ENCODE results near the gene FAM83C. TPM values are rescaled to one million over a fixed set of nuclear protein-coding genes. Genes with fewer than 3 reads are reported as not detected.
A peak's percentile ranks its signal among the peaks of the same experiment; 100 is the strongest.
"Not testable (repeated sequence)": the region's sequence is repeated elsewhere in the genome, so short reads cannot be mapped to it uniquely, and the experiment has no call there.

The FAM83C gene
- total RNA-seq, 4 donors from 2014 or later: 29.5 to 55.3 (median 38.2) TPM

DNA sequence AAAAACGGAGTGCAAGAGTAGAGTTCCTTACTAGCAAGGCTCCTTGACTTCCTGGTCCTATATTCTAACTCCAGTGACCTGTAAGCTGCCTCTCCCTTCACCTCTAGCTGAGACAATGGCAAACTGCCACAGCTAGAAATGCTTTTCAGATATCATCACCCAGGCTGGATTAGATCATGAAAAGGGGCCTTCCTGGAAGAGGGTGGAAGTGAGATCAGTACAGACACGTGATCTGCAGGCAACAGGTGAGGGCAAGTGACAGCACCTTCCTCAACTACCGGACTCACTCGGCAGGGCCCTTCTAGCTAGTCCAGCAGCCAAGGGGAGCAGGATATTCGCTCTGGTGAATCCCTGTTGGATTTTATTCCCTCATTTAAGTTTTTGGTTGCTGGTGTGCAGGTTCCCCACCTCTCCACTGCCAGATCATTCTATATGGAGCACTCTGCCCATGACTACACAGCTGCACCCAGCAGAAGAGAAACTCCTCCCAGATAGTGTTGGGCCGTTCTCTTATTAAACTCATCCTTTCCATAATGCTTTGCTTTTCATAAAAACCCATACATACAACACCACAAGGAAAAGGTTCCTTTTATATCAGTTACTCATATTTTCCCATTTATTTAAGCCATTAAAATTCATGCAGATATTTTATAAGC, 26.4 kb upstream of the FAM83C start:
- Histone ChIP-seq H3K27ac (peak overlapping the region; percentile 66 to 89 (median 80)), H3K4me1 (peaks cover 4 to 36% (median 19%) of the 10 kb centered on the region in 3 donors), H3K4me3 (no peak overlapping the region), H3K36me3 (peaks cover 0 to 3% (median 0%) of the 10 kb centered on the region in 3 donors), H3K27me3 (no peaks in the 10 kb centered on the region), H3K9me3 (no peaks in the 10 kb centered on the region)
- 38 to 59% methylated on average over 6 of the region's 6 CpGs for WGBS, 2 donors
- DNase-seq: no peak
- intact Hi-C loops (cut with DNase I): no loop called here
- TF ChIP-seq, protein P1, sequence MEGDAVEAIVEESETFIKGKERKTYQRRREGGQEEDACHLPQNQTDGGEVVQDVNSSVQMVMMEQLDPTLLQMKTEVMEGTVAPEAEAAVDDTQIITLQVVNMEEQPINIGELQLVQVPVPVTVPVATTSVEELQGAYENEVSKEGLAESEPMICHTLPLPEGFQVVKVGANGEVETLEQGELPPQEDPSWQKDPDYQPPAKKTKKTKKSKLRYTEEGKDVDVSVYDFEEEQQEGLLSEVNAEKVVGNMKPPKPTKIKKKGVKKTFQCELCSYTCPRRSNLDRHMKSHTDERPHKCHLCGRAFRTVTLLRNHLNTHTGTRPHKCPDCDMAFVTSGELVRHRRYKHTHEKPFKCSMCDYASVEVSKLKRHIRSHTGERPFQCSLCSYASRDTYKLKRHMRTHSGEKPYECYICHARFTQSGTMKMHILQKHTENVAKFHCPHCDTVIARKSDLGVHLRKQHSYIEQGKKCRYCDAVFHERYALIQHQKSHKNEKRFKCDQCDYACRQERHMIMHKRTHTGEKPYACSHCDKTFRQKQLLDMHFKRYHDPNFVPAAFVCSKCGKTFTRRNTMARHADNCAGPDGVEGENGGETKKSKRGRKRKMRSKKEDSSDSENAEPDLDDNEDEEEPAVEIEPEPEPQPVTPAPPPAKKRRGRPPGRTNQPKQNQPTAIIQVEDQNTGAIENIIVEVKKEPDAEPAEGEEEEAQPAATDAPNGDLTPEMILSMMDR (IDR thresholded peaks at IDR 0.05): peak in 1 of 6 experiments; percentile 11
- peak in 2 of 4 donors; percentile 15 to 36 for TF ChIP-seq POLR2A (IDR thresholded peaks at IDR 0.05)

DNA sequence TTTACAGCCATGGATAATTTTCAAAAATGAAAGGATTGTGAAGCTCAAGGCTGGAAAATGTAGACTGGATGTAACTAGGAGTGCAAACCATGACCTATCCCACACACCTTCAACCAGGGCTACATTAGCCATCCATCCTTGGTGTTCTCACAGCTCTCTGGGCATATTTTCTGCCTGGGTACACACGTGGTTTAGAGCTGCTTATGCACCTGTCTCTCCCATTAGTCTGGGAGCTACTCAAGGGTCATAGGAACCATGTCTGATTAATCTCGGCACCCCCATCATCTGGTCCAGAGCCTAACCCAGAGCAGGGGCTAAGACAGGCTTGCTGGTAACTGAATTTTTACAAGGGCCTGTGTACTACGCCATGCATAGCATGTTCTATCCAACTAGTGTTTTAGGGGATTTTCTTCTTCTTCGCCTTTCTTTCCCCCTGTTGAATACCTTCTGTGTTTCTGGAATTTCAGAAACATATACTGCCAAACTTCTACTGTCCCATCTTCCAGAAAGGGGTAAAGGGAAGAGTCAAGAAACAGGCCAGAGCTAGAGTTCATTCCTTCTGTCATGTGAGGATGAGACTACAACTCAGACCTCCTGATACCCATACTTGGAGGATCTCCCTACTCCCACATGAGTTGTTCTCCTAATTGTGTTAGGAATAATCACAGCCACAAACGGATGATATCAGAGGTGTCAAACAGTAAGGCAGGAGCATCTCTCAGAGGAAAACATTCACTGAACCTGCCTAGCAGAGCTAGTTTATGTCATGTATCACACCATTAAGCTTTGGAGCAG, 25.4 kb upstream of the FAM83C start:
- Histone ChIP-seq H3K27ac (peak overlapping the region; percentile 24 to 89 (median 77)), H3K4me1 (peaks cover 4 to 37% (median 19%) of the 10 kb centered on the region in 3 donors), H3K27me3 (no peaks in the 10 kb centered on the region), H3K36me3 (peaks cover 0 to 3% (median 0%) of the 10 kb centered on the region in 3 donors), H3K4me3 (no peak overlapping the region), H3K9me3 (no peaks in the 10 kb centered on the region)
- intact Hi-C loops (cut with DNase I): no loop called here
- no peak for DNase-seq
- no peak for TF ChIP-seq POLR2A (IDR thresholded peaks at IDR 0.05)
- TF ChIP-seq, protein P1 (IDR thresholded peaks at IDR 0.05): no peak
- 73 to 79% methylated on average over 5 of the region's 5 CpGs for WGBS, 2 donors

- WGBS, 2 donors: 86 to 87% methylated on average over 1 to 2 of the region's 2 CpGs
Measured at GRCh38 chr20:35316086-35316485, 23.9 kb upstream of the FAM83C start.

GRCh38 chr20:35315632-35316020, 23.4 kb upstream of the FAM83C start:
- WGBS, 2 donors: 88 to 90% methylated on average over 6 to 7 of the region's 7 CpGs
- H3K9me3 ChIP-seq; DNase-seq; H3K27ac ChIP-seq; H3K36me3 ChIP-seq; H3K4me3 ChIP-seq; H3K27me3 ChIP-seq; intact Hi-C loops (cut with DNase I): not testable (repeated sequence)
- peaks cover 4 to 56% (median 19%) of the 10 kb centered on the region in 3 donors for H3K4me1 ChIP-seq

More at GRCh38 chr20:35316086-35316485, 23.9 kb upstream of the FAM83C start:
- Histone ChIP-seq H3K36me3 (peaks cover 0 to 3% (median 0%) of the 10 kb centered on the region in 3 donors), H3K4me1 (peaks cover 4 to 52% (median 19%) of the 10 kb centered on the region in 3 donors), H3K27me3 (no peaks in the 10 kb centered on the region), H3K4me3 (no peak overlapping the region), H3K9me3 (no peaks in the 10 kb centered on the region), H3K27ac (no peak overlapping the region)
- intact Hi-C loops (cut with DNase I): no loop called here
- TF ChIP-seq, protein P1 (IDR thresholded peaks at IDR 0.05): no peak
- no peak for TF ChIP-seq POLR2A (IDR thresholded peaks at IDR 0.05)
- no peak for DNase-seq

DNA sequence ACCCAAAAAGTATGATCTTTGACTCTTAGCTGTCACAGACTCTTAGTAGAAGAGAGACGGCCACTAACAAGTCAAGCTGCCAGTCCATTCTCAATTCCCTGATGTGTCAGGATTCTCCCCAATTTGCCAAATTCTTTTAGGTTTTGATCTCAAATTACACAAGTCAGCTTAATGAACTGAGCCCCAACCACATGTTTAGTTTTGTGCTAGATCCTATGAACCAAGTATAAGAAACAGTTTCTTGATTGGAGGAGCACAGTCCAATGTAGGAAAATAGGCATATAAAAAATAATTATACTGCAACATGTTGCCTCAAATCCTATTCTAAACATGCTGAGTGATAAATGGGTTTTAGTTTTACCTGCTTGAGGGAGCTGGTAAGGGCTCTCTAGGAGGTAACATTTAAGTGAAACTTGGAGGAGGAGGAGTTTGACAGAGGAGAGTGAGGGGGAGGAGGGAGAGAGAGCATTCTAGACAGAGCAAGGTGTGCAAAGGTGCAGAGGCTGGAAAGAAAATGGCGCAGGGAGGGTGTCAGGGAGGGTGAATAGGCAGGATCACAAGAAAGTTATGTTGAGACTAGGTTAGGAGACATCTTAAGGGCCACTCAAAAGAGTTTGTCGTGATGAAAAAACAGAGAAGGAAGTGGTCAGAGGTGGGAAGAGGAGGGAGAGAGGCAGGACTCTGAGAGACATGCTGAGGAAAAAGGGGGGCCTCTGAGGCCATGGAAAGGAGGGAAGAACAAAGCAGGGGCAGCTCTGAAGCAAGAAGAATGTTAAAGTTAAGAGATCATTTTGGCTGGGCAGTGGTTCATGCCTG, 22.8 kb upstream of the FAM83C start:
- Histone ChIP-seq H3K9me3 (no peaks in the 10 kb centered on the region), H3K27ac (no peak overlapping the region), H3K4me1 (peaks cover 0 to 54% (median 15%) of the 10 kb centered on the region in 3 donors), H3K27me3 (no peaks in the 10 kb centered on the region), H3K36me3 (no peaks in the 10 kb centered on the region), H3K4me3 (no peak overlapping the region)
- DNase-seq: no peak
- TF ChIP-seq, protein P1 (IDR thresholded peaks at IDR 0.05): no peak
- TF ChIP-seq POLR2A (IDR thresholded peaks at IDR 0.05): no peak
- intact Hi-C loops (cut with DNase I): no loop called here
- 70 to 75% methylated on average over 3 of the region's 3 CpGs for WGBS, 2 donors
